Skeletal muscle cell (primary cell): ENCODE results near the gene UBR1.
"Not testable (repeated sequence)": the region's sequence is repeated elsewhere in the genome, so short reads cannot be mapped to it uniquely, and the experiment has no call there.

ENCODE experiments used
- DNase-seq: peaks from one replicate; pipeline ENCODE4 v3.0.0-alpha.2; 2010; ENCODE audit warnings: low read depth
- H3K4me3 ChIP-seq: 2 replicates; pipeline ENCODE4 v1.5.1; 2011; ENCODE audit warnings: low read depth, mild to moderate bottlenecking, control low read depth, low read length, moderate library complexity

The UBR1 gene

GRCh38 chr15:43105778-43106485 is at the start of gene UBR1:
UBR1 (minus strand) TSS chr15:43106038; CDS start chr15:43106022, 16 bp downstream.
- H3K4me3 ChIP-seq: peak within 1 kb of the TSS; percentile 83
- DNase-seq: peak; percentile 83

GRCh38 chr15:43153269-43153668 is 47.4 kb upstream of the UBR1 start:
- no peak overlapping the region for H3K4me3 ChIP-seq
- DNase-seq: no peak

DNA sequence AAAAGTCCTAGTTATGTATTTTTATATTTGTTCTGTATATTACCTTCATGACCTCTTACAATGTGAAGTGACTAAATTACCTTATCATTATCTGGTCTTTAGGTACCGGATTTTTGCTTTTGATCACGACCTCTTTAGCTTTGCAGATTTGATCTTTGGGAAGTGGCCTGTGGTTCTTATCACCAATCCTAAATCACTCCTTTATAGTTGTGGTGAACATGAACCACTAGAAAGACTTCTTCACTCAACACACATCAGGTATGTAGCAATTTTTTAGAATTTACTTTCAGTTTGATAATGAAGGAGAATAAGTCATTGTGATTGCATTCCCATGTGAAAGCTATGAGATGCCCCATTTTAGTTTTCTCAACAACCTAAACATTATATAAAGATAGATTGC is 45.9 kb upstream of the UBR1 start:
- DNase-seq: no peak

GRCh38 chr15:43150191-43150929 is 44.5 kb upstream of the UBR1 start:
- peak; percentile 79 for DNase-seq
- no peak overlapping the region for H3K4me3 ChIP-seq

More for the DNA sequence above, 45.9 kb upstream of the UBR1 start:
- H3K4me3 ChIP-seq: no peak overlapping the region

- DNase-seq: no peak
- H3K4me3 ChIP-seq: no peak overlapping the region
Observed at GRCh38 chr15:43146184-43146583, 40.3 kb upstream of the UBR1 start.

DNA sequence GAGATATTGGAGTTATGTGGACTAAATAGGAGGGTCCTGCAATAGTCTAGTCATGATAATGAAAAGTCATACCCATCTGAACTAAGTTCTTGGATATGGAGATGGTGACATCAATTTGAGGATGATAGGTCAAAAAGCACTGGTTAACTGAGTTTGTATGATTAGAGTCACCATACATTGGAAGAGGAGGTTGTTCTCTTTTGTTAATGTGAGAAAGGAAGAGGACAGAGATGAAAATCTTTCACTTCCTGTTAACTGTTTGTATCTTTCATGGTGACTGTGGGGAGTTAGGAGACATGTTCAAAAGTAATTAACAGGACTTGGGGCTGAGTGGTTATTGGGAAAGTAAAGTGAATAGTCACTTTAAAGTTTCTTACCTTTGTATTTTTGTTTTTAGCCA is 38.7 kb upstream of the UBR1 start:
- no peak for DNase-seq
- no peak overlapping the region for H3K4me3 ChIP-seq

GRCh38 chr15:43143203-43143941 is 37.5 kb upstream of the UBR1 start:
- H3K4me3 ChIP-seq: no peak overlapping the region
- DNase-seq: no peak

DNA sequence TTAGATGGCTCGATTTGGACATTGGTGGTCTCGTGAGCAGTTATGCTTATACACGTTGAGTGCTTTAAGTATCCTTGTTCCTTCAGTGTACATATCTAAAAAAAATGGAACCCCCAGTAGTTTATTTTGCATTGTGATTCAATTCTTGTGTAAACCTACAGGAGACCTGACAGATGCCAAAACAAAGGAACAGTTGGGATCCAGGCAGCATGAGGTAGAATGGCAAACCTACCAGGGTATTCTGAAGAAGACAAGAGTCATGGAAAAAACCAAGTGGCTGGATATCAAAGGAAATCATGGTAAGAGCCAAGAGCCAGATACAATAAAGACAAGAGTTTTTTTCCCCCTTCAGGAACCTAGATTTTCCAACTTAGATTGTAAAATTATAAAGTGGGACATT is 29.5 kb upstream of the UBR1 start:
- no peak overlapping the region for H3K4me3 ChIP-seq
- no peak for DNase-seq

- peak overlapping the region; percentile 71 for H3K4me3 ChIP-seq
- DNase-seq: no peak
Observed at GRCh38 chr15:43134157-43134635, 28.4 kb upstream of the UBR1 start.

DNA sequence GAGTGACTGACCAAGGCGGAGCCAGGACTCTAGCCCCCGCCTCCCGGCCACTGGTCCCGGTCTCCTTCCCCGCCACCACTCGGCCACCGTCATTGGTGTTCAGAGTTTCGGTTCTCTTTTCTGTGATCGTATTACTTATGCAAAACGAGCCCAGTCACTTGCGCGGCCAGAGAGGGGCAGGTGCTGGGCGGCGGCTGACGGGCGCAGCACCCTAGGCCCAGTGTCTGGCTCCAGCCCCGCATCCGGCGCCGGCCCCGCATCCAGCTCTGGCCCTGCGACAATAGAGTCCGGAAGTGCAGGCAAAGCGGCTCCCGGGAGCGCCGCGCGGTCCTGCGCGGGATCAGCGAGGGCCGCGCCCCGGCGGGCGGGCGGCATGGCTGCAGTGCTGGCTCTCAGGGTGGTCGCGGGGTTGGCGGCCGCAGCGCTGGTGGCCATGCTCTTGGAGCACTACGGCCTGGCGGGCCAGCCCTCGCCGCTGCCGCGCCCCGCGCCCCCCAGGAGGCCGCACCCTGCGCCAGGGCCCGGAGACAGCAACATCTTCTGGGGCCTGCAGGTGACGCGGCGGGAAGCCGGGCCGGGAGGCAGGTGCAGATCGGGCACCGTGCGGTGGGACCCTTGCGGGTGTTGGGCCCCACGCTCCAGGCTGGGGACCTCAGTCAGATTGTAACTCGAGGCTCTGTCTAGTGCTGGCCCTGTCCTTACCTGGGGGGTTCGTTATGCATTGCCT is 27.8 kb upstream of the UBR1 start, which contains the start of gene TMEM62:
Gene TMEM62, plus strand, starts transcription at position 157 of the 727 bp plus-strand sequence. Its CDS starts 217 bp downstream, at position 374.
- peak within 1 kb of the TSS; percentile 71 for H3K4me3 ChIP-seq
- no peak for DNase-seq

- no peak for DNase-seq
- H3K4me3 ChIP-seq: peak overlapping the region; percentile 71
Observed at GRCh38 chr15:43132830-43133429, 27.1 kb upstream of the UBR1 start.

- no peak overlapping the region for H3K4me3 ChIP-seq
- DNase-seq: no peak
Observed at GRCh38 chr15:43128980-43129335, 23.1 kb upstream of the UBR1 start.

GRCh38 chr15:43128174-43128979 is 22.5 kb upstream of the UBR1 start:
- H3K4me3 ChIP-seq, DNase-seq: not testable (repeated sequence)

- H3K4me3 ChIP-seq: no peak overlapping the region
Observed at GRCh38 chr15:43127752-43128151, 21.9 kb upstream of the UBR1 start.

GRCh38 chr15:43126356-43126755 is 20.5 kb upstream of the UBR1 start:
- no peak for DNase-seq
- H3K4me3 ChIP-seq: no peak overlapping the region

More at GRCh38 chr15:43127752-43128151, 21.9 kb upstream of the UBR1 start:
- no peak for DNase-seq

DNA sequence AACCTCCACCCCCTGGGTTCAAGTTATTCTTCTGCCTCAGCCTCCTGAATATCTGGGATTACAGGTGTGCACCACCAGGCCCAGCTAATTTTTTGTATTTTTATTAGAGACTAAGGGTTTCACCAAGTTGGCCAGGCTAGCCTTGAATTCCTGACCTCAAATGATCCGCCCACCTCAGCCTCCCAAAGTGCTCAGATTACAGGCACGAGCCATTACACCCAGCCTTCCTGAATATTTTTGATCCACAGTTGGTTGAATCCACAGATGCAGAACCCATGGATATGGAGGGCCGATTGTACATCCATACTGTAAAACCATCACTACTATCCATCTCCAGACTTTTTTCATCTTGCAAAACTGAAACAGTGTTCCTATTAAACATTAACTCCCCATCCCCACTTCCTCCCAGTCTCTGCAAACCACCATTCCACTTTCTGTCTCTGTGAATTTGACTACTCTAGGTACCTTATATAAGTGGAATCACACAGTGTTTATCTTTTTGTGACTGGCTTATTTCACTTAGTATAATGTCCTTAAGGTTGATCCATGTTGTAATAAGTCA is 19.3 kb upstream of the UBR1 start:
- DNase-seq: no peak

GRCh38 chr15:43121863-43122262 is 16.0 kb upstream of the UBR1 start:
- no peak for DNase-seq
- H3K4me3 ChIP-seq: no peak overlapping the region

More for the DNA sequence above, 19.3 kb upstream of the UBR1 start:
- H3K4me3 ChIP-seq: no peak overlapping the region

GRCh38 chr15:43118829-43119228 is 13.0 kb upstream of the UBR1 start:
- DNase-seq: no peak
- no peak overlapping the region for H3K4me3 ChIP-seq
